NT2/D1 (cell line): Measurements from ENCODE around the gene ACADS.

Experiments
- SUZ12 ChIP-seq: IDR thresholded peaks from 2 replicates; pipeline ENCODE4 v1.6.1; 2011; ENCODE audit not compliant: insufficient read length, insufficient read depth; ENCODE audit errors: extremely low read depth
- YY1 ChIP-seq: IDR thresholded peaks from 2 replicates; pipeline ENCODE4 v1.6.1; 2011; ENCODE audit not compliant: insufficient read length, insufficient read depth

- no peak for TF ChIP-seq YY1
- TF ChIP-seq SUZ12, result no peak
Measured at GRCh38 chr12:120705618-120706017, 20.0 kb upstream of the ACADS start.
